ENCODE results near the gene TTPAL.

DNA sequence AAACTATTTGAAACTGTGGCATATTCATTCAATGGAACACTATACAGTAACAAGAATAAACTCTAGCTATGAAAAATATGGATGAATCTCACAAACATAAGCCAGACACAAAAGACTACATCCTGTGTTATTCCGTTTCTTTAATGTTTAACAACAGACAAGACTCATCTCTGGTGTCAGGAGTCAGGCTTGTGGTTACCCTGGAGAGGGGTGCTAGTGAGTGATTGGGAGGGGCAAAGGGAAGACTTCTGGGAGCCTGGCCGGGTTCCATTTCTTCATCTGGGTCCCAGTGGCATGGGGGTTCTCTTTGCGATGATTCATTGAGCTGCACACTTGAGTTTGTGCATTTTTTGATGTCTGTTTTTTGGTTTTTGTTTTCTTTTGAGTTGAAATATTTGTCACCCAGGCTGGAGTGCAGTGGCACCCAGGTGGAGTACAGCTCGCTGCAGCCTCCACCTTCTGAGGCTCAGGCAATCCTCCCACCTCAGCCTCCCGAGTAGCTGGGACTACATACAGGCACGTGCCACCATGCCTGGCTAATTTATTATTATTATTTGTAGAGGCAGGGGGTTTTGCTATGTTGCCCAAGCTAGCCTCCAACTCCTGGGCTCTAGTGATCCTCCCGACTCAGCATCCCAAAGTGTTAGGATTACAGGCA lies 21.2 kb upstream of the TTPAL start:
- TF ChIP-seq, protein P1, sequence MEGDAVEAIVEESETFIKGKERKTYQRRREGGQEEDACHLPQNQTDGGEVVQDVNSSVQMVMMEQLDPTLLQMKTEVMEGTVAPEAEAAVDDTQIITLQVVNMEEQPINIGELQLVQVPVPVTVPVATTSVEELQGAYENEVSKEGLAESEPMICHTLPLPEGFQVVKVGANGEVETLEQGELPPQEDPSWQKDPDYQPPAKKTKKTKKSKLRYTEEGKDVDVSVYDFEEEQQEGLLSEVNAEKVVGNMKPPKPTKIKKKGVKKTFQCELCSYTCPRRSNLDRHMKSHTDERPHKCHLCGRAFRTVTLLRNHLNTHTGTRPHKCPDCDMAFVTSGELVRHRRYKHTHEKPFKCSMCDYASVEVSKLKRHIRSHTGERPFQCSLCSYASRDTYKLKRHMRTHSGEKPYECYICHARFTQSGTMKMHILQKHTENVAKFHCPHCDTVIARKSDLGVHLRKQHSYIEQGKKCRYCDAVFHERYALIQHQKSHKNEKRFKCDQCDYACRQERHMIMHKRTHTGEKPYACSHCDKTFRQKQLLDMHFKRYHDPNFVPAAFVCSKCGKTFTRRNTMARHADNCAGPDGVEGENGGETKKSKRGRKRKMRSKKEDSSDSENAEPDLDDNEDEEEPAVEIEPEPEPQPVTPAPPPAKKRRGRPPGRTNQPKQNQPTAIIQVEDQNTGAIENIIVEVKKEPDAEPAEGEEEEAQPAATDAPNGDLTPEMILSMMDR (IDR thresholded peaks at IDR 0.05): no peak
- TF ChIP-seq POLR2A (IDR thresholded peaks at IDR 0.05) (no peak), EP300 (IDR thresholded peaks at IDR 0.05) (no peak), POLR2AphosphoS5 (IDR thresholded peaks at IDR 0.05) (no peak)

Data from gastroesophageal sphincter (tissue), 3 donors.